Measurements from ENCODE around the gene CXCL13.
"Not testable (repeated sequence)": the region's sequence is repeated elsewhere in the genome, so short reads cannot be mapped to it uniquely, and the experiment has no call there.

CXCL13 gene

DNA sequence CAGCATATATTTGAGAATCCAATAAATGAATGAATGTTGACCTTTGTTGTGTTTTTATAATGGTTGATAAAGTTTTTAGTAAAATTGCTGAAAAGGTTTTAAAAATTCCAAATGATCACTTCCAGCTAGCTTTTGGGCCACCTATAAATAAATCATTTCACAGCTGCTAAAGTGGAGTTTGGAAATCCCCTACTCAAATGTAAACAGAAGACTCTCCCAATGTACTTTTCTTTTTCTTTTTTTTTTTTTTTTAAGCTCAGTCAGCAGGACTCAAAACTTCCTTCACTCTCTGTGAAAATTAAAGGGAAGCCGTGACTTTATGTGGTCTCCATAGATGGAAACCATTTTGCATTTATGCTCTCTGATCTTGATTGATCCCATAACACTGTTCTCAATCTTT, 45.2 kb downstream of the CXCL13 start:
- ChIA-PET CTCF (no interaction called here), POLR2A (no interaction called here)
- H3K4me3 ChIP-seq (ENCODE audit: low read depth, low read length) = no peak overlapping the region
- no peak for DNase-seq (ENCODE audit: low read depth, low spot score)
- no peak for TF ChIP-seq CTCF (IDR thresholded peaks at IDR 0.05; ENCODE audit: insufficient read depth, low read length, missing control alignments)

GRCh38 chr4:77651820-77652219, 46.2 kb downstream of the CXCL13 start:
- H3K4me3 ChIP-seq (ENCODE audit: low read depth, low read length) = no peak overlapping the region
- ChIA-PET CTCF (interaction anchor here (0.6 kb wide), 1 partner anchor 47 kb away, joined by 3 read pairs; no protein-coding TSS in a partner anchor), POLR2A (no interaction called here)
- no peak for DNase-seq (ENCODE audit: low read depth, low spot score)
- no peak for TF ChIP-seq CTCF (IDR thresholded peaks at IDR 0.05; ENCODE audit: insufficient read depth, low read length, missing control alignments)

DNA sequence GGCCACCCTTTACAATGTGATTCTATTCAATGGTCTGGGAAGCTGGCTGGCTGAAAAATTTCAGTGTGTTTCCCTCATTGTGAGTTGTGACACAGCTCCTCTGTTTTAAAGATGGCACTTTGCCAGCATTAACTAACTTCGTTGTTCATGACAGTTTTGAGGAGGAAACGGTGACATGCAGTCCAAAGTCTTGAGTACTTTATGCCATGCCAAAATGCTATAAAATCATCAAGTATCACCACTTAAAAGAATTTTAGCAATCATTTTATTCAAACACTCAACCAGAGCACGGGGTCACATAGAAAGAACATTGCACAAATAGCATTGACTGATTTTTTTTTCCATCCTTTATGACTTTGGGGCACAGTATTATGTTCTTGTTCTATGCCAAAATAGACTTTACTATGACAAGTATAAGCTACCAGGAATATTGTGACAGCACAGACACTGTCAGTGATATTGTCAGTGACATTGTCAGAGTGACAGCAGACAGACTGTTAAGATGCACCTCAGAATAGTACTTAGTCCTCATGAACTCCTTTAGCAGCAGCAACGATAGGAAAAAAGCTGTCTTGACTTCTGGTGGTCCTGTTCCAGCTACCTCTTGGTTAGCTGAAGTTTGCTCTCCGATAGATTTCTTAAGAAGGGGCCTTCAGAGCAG, 46.7 kb downstream of the CXCL13 start:
- DNase-seq (ENCODE audit: low read depth, low spot score) = no peak
- H3K4me3 ChIP-seq (ENCODE audit: low read depth, low read length) = no peak overlapping the region
- no peak for TF ChIP-seq CTCF (IDR thresholded peaks at IDR 0.05; ENCODE audit: insufficient read depth, low read length, missing control alignments)
- ChIA-PET POLR2A (no interaction called here), CTCF (interaction anchor here (0.6 kb wide), 1 partner anchor 46 kb away, joined by 3 read pairs; no protein-coding TSS in a partner anchor)

GRCh38 chr4:77653162-77653758, 47.6 kb downstream of the CXCL13 start:
- DNase-seq (ENCODE audit: low read depth, low spot score) = no peak
- TF ChIP-seq CTCF (IDR thresholded peaks at IDR 0.05; ENCODE audit: insufficient read depth, low read length, missing control alignments) = no peak
- CTCF ChIA-PET = no interaction called here
- H3K4me3 ChIP-seq (ENCODE audit: low read depth, low read length) = no peak overlapping the region
- POLR2A ChIA-PET = no interaction called here

DNA sequence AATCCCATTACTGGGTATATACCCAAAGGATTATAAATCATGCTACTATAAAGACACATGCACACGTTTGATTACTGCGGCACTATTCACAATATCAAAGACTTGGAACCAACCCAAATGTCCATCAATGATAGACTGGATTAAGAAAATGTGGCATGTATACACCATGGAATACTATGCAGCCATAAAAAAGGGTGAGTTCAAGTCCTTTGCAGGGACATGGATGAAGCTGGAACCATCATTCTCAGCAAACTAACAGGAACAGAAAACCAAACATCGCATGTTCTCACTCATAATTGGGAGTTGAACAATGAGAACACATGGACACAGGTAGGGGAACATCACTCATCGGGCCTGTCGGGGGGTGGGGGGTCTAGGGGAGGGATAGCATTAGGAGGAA, 54.7 kb downstream of the CXCL13 start:
- CTCF ChIA-PET; DNase-seq (ENCODE audit: low read depth, low spot score); H3K4me3 ChIP-seq (ENCODE audit: low read depth, low read length); POLR2A ChIA-PET: not testable (repeated sequence)
